H9 (cell line): Measurements from ENCODE around the gene NKIRAS2. TPM values are rescaled to one million over a fixed set of nuclear protein-coding genes. Genes with fewer than 3 reads are reported as not detected.

ENCODE experiments used
- DNase-seq: peaks from one replicate; pipeline ENCODE4 v3.0.0-alpha.2; 2017
- H2AFZ ChIP-seq: one replicate; pipeline ENCODE4 v1.6.1; 2013; ENCODE audit warnings: mild to moderate bottlenecking, low read length, control low read depth, moderate library complexity
- H2AK5ac ChIP-seq: 2 replicates; pipeline ENCODE4 v1.6.1; 2013; ENCODE audit warnings: low read length, control low read depth, mixed read lengths; ENCODE audit not compliant: insufficient read length
- H2BK120ac ChIP-seq: one replicate; pipeline ENCODE4 v1.6.1; 2013; ENCODE audit warnings: low read depth, mild to moderate bottlenecking, low read length, control low read depth, inconsistent platforms; ENCODE audit not compliant: poor library complexity, severe bottlenecking
- H2BK12ac ChIP-seq: 2 replicates; pipeline ENCODE4 v1.6.1; 2013; ENCODE audit warnings: low read length, control low read depth, mixed read lengths, low read depth; ENCODE audit not compliant: insufficient read length
- H2BK15ac ChIP-seq: 2 replicates; pipeline ENCODE4 v1.6.1; 2013; ENCODE audit warnings: low read depth, low read length, control low read depth
- H2BK20ac ChIP-seq: one replicate; pipeline ENCODE4 v1.6.1; 2013; ENCODE audit warnings: low read depth, mild to moderate bottlenecking, low read length, control low read depth, inconsistent platforms; ENCODE audit not compliant: poor library complexity, severe bottlenecking
- H2BK5ac ChIP-seq: 2 replicates; pipeline ENCODE4 v1.6.1; 2013; ENCODE audit warnings: low read length, control low read depth, mixed read lengths; ENCODE audit not compliant: insufficient read length
- H3K14ac ChIP-seq: 2 replicates; pipeline ENCODE4 v1.6.1; 2013; ENCODE audit warnings: low read length, control low read depth; ENCODE audit not compliant: insufficient read depth
- H3K18ac ChIP-seq: 2 replicates; pipeline ENCODE4 v1.6.1; 2013; ENCODE audit warnings: low read depth, mild to moderate bottlenecking, mixed read lengths, low read length, control low read depth; ENCODE audit not compliant: insufficient read length
- H3K23ac ChIP-seq: 2 replicates; pipeline ENCODE4 v1.6.1; 2013; ENCODE audit warnings: low read length, control low read depth, mixed read lengths, low read depth; ENCODE audit not compliant: insufficient read length
- H3K23me2 ChIP-seq: 2 replicates; pipeline ENCODE4 v1.6.1; 2013; ENCODE audit warnings: low read depth, mild to moderate bottlenecking, mixed read lengths, low read length, control low read depth; ENCODE audit not compliant: insufficient read length, poor library complexity, severe bottlenecking
- H3K27ac ChIP-seq: 2 replicates; pipeline ENCODE4 v1.5.1; 2013; ENCODE audit warnings: low read length, control low read depth, mixed read lengths, low read depth; ENCODE audit not compliant: insufficient read length
- H3K27me3 ChIP-seq: 2 replicates; pipeline ENCODE4 v1.6.1; 2013; ENCODE audit warnings: low read length, control low read depth, inconsistent platforms; ENCODE audit not compliant: insufficient read depth
- H3K4ac ChIP-seq: 2 replicates; pipeline ENCODE4 v1.6.1; 2013; ENCODE audit warnings: low read depth, mild to moderate bottlenecking, control low read depth, inconsistent platforms, low read length, moderate library complexity
- H3K4me1 ChIP-seq: 2 replicates; pipeline ENCODE4 v1.6.1; 2013; ENCODE audit warnings: low read length, control low read depth, inconsistent platforms; ENCODE audit not compliant: insufficient read depth
- H3K4me2 ChIP-seq: 2 replicates; pipeline ENCODE4 v1.6.1; 2013; ENCODE audit warnings: low read length, control low read depth, mixed read lengths; ENCODE audit not compliant: insufficient read length, insufficient read depth
- H3K56ac ChIP-seq: 2 replicates; pipeline ENCODE4 v1.6.1; 2013; ENCODE audit warnings: low read depth, mild to moderate bottlenecking, mixed read lengths, low read length, control low read depth; ENCODE audit not compliant: insufficient read length
- H3K79me1 ChIP-seq: 2 replicates; pipeline ENCODE4 v1.6.1; 2013; ENCODE audit warnings: low read depth, mild to moderate bottlenecking, moderate library complexity, low read length, control low read depth, inconsistent platforms; ENCODE audit not compliant: insufficient read depth, poor library complexity, severe bottlenecking
- H3K79me2 ChIP-seq: 2 replicates; pipeline ENCODE4 v1.6.1; 2013; ENCODE audit warnings: low read length, control low read depth, inconsistent platforms; ENCODE audit not compliant: insufficient read depth
- H3K9ac ChIP-seq: 2 replicates; pipeline ENCODE4 v1.6.1; 2013; ENCODE audit warnings: low read length, control low read depth, mixed read lengths; ENCODE audit not compliant: insufficient read length; ENCODE audit errors: extremely low read depth
- H3K9me3 ChIP-seq: one replicate; pipeline ENCODE4 v1.6.1; 2013; ENCODE audit warnings: low read depth, low read length, inconsistent platforms; ENCODE audit not compliant: control insufficient read depth
- H3T11ph ChIP-seq: one replicate; pipeline ENCODE4 v1.6.1; 2013; ENCODE audit warnings: mild to moderate bottlenecking, low read length, control low read depth, inconsistent platforms
- H4K20me1 ChIP-seq: one replicate; pipeline ENCODE4 v1.6.1; 2013; ENCODE audit not compliant: control insufficient read depth, insufficient read length, insufficient read depth
- H4K5ac ChIP-seq: 2 replicates; pipeline ENCODE4 v1.6.1; 2013; ENCODE audit warnings: low read depth, mild to moderate bottlenecking, mixed read lengths, low read length, control low read depth; ENCODE audit not compliant: insufficient read length
- H4K8ac ChIP-seq: replicated peaks from 2 replicates; pipeline ENCODE4 v1.6.1; 2013; ENCODE audit warnings: low read length, control low read depth, mixed read lengths, low read depth; ENCODE audit not compliant: insufficient read length
- H4K91ac ChIP-seq: 2 replicates; pipeline ENCODE4 v1.6.1; 2013; ENCODE audit warnings: low read depth, mild to moderate bottlenecking, moderate library complexity, mixed read lengths, low read length, control low read depth; ENCODE audit not compliant: insufficient read length
- H3K27ac Mint-ChIP-seq, 3 experiments: 2 replicates in 2 of 3; 3 replicates in 1 of 3; pipeline ENCODE4 v1.8.0; 2020 to 2021; ENCODE audit warnings: mixed read lengths in 3 of 3, mild to moderate bottlenecking in 1 of 3, moderate library complexity in 1 of 3
- H3K27me3 Mint-ChIP-seq: 2 replicates; pipeline ENCODE4 v1.8.0; 2021; ENCODE audit warnings: low read depth, mild to moderate bottlenecking, moderate library complexity, mixed read lengths
- H3K36me3 Mint-ChIP-seq, 3 experiments: 2 replicates in 2 of 3; 3 replicates in 1 of 3; pipeline ENCODE4 v1.8.0; 2020 to 2021; ENCODE audit warnings: low read depth in 3 of 3, mixed read lengths in 3 of 3; ENCODE audit not compliant: insufficient read depth in 1 of 3
- H3K4me1 Mint-ChIP-seq, 2 experiments: 2 replicates each; pipeline ENCODE4 v1.8.0; 2020; ENCODE audit warnings: mixed read lengths in 2 of 2
- H3K4me3 Mint-ChIP-seq, 2 experiments: 2 replicates in 1 of 2; 3 replicates in 1 of 2; pipeline ENCODE4 v1.8.0; 2020 to 2021; ENCODE audit warnings: mild to moderate bottlenecking in 2 of 2, mixed read lengths in 2 of 2, moderate library complexity in 1 of 2
- H3K9me3 Mint-ChIP-seq, 2 experiments: 2 replicates in 1 of 2; 3 replicates in 1 of 2; pipeline ENCODE4 v1.8.0; 2020; ENCODE audit warnings: mild to moderate bottlenecking in 2 of 2, mixed read lengths in 2 of 2, moderate library complexity in 1 of 2
- WGBS: extraction: QIAGEN DNeasy Blood & Tissue Kit; methylation state at CpG from one replicate; pipeline ENCODE4 v1.1.7; 2013; ENCODE audit warnings: missing lambda C conversion rate, low lambda C conversion rate, mixed read lengths; ENCODE audit not compliant: insufficient read length; ENCODE audit errors: extremely low coverage; 5-methylcytosine and 5-hydroxymethylcytosine counted together
- total RNA-seq: library from RNA; stranded (reverse); gene quantifications from 2 replicates; pipeline ENCODE4 v1.2.1, GENCODE V29; 2021
- TF ChIP-seq, protein P1 (sequence below): fragments of 200-600 bp; sonication (generic); conservative IDR thresholded peaks from 3 replicates; pipeline ENCODE4 v1.8.0; 2021; ENCODE audit warnings: antibody characterized with exemption, mild to moderate bottlenecking

The NKIRAS2 gene
- total RNA-seq, 1 experiment from 2014 or later, result 37.1 TPM

DNA sequence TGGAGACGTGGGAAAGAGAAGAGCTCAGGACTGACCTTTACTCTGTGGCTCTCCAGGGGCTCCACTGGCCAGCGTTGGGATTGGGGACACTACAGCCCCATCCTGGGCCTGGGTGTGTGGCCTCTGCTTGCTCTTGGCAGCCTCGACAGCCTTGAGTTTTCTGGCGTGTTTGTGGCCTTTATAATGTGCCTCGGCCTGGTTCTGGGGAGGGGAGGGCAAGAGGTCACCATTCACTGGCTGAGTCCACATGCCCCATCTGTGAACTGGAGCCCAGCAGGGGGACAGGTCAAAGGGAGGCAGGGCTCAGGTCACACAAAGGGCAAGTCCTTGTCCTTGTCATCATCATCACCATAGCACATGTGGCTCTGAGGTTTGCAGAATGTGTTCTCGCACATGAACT is 11.7 kb downstream of the NKIRAS2 start:
- H3K23me2 ChIP-seq, result no peaks in the 10 kb centered on the region
- H4K8ac ChIP-seq, result no peak overlapping the region
- H3K4me1 Mint-ChIP-seq, result peaks cover 18 to 31% of the 10 kb centered on the region in 2 experiments
- no peak overlapping the region for H3T11ph ChIP-seq
- no peaks in the 10 kb centered on the region for H3K79me2 ChIP-seq
- no peak overlapping the region for H2AFZ ChIP-seq
- H2BK15ac ChIP-seq, result no peak overlapping the region
- no peak for DNase-seq
- H3K4me1 ChIP-seq, result no peaks in the 10 kb centered on the region
- no peak overlapping the region for H3K14ac ChIP-seq
- no peak overlapping the region for H2BK5ac ChIP-seq
- H3K9me3 Mint-ChIP-seq, result no peaks in the 10 kb centered on the region
- H3K27me3 Mint-ChIP-seq, result peaks cover 1% of the 10 kb centered on the region
- WGBS, result no CpG with 5 or more reads among the region's 6 CpGs
- H3K79me1 ChIP-seq, result no peaks in the 10 kb centered on the region
- no peak overlapping the region for H2AK5ac ChIP-seq
- H3K4ac ChIP-seq, result no peak overlapping the region
- H4K5ac ChIP-seq, result no peak overlapping the region
- H2BK12ac ChIP-seq, result no peak overlapping the region
- no peak overlapping the region for H3K23ac ChIP-seq
- H2BK120ac ChIP-seq, result no peak overlapping the region
- no peaks in the 10 kb centered on the region for H3K9me3 ChIP-seq
- no peak overlapping the region for H3K4me3 Mint-ChIP-seq
- no peak overlapping the region for H3K27ac ChIP-seq
- no peak overlapping the region for H4K91ac ChIP-seq
- no peak overlapping the region for H3K4me2 ChIP-seq
- no peaks in the 10 kb centered on the region for H3K27me3 ChIP-seq
- H3K9ac ChIP-seq, result no peak overlapping the region
- H3K18ac ChIP-seq, result no peak overlapping the region
- H4K20me1 ChIP-seq, result no peaks in the 10 kb centered on the region
- no peak overlapping the region for H3K56ac ChIP-seq
- H3K36me3 Mint-ChIP-seq, result no peaks in the 10 kb centered on the region; a peak in 1 of 7 replicates
- no peak overlapping the region for H3K27ac Mint-ChIP-seq
- TF ChIP-seq, protein P1, sequence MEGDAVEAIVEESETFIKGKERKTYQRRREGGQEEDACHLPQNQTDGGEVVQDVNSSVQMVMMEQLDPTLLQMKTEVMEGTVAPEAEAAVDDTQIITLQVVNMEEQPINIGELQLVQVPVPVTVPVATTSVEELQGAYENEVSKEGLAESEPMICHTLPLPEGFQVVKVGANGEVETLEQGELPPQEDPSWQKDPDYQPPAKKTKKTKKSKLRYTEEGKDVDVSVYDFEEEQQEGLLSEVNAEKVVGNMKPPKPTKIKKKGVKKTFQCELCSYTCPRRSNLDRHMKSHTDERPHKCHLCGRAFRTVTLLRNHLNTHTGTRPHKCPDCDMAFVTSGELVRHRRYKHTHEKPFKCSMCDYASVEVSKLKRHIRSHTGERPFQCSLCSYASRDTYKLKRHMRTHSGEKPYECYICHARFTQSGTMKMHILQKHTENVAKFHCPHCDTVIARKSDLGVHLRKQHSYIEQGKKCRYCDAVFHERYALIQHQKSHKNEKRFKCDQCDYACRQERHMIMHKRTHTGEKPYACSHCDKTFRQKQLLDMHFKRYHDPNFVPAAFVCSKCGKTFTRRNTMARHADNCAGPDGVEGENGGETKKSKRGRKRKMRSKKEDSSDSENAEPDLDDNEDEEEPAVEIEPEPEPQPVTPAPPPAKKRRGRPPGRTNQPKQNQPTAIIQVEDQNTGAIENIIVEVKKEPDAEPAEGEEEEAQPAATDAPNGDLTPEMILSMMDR, result no peak
- H2BK20ac ChIP-seq, result no peak overlapping the region
